DOHH2 (cell line): ENCODE measurements around the gene MADCAM1.

Source experiments
- H3F3A ChIP-seq: fragments of 200-600 bp; sonication (generic), shearing (Covaris generic); 2 replicates; pipeline ENCODE4 v1.6.0; 2016; ENCODE audit warnings: antibody characterized with exemption, mild to moderate bottlenecking; ENCODE audit not compliant: control insufficient read depth, insufficient read depth
- H3K27ac ChIP-seq: fragments of 200-600 bp; sonication (generic); 2 replicates; pipeline ENCODE4 v1.5.1; 2014; ENCODE audit warnings: low read depth, mild to moderate bottlenecking, low read length, moderate library complexity
- H3K27me3 ChIP-seq: fragments of 200-600 bp; sonication (generic); 2 replicates; pipeline ENCODE4 v1.6.1; 2014; ENCODE audit warnings: mild to moderate bottlenecking, low read length, mixed read lengths; ENCODE audit not compliant: control insufficient read depth
- H3K36me3 ChIP-seq: fragments of 200-600 bp; sonication (generic); 2 replicates; pipeline ENCODE4 v1.6.1; 2014; ENCODE audit warnings: mild to moderate bottlenecking, low read length, moderate library complexity, mixed read lengths; ENCODE audit not compliant: control insufficient read depth
- H3K4me1 ChIP-seq: fragments of 200-600 bp; sonication (generic); 2 replicates; pipeline ENCODE4 v1.6.1; 2014; ENCODE audit warnings: mild to moderate bottlenecking, low read length, mixed read lengths; ENCODE audit not compliant: control insufficient read depth
- H3K4me2 ChIP-seq: fragments of 200-600 bp; sonication (generic); 2 replicates; pipeline ENCODE4 v1.6.0; 2014; ENCODE audit warnings: mild to moderate bottlenecking, low read length, moderate library complexity
- H3K4me3 ChIP-seq: fragments of 200-600 bp; sonication (generic); 2 replicates; pipeline ENCODE4 v1.5.1; 2014; ENCODE audit warnings: mild to moderate bottlenecking, low read length, mixed read lengths
- H3K79me2 ChIP-seq: fragments of 200-600 bp; sonication (generic); 2 replicates; pipeline ENCODE4 v1.6.1; 2014; ENCODE audit warnings: mild to moderate bottlenecking, low read length, mixed read lengths; ENCODE audit not compliant: control insufficient read depth
- H3K9me2 ChIP-seq: fragments of 200-600 bp; sonication (generic); replicated peaks from 2 replicates; pipeline ENCODE4 v1.6.1; 2014; ENCODE audit warnings: mild to moderate bottlenecking, low read length, mixed read lengths; ENCODE audit not compliant: control insufficient read depth
- H3K9me3 ChIP-seq: fragments of 200-600 bp; sonication (generic); 2 replicates; pipeline ENCODE4 v1.6.1; 2014; ENCODE audit warnings: antibody characterized with exemption, low read length, mixed read lengths; ENCODE audit not compliant: control insufficient read depth, insufficient read depth
- H4K20me1 ChIP-seq: fragments of 200-600 bp; sonication (generic); 2 replicates; pipeline ENCODE4 v1.6.0; 2014; ENCODE audit warnings: low read depth, mild to moderate bottlenecking, antibody characterized with exemption, low read length, moderate library complexity; ENCODE audit not compliant: control insufficient read depth, insufficient read depth
- CTCF ChIP-seq: fragments of 200-600 bp; sonication (generic); IDR thresholded peaks from one replicate; pipeline ENCODE4 v1.5.1; 2014; ENCODE audit warnings: antibody characterized with exemption, mild to moderate bottlenecking, low read depth, low read length; ENCODE audit not compliant: poor library complexity, severe bottlenecking
- EZH2phosphoT487 ChIP-seq: fragments of 200-600 bp; sonication (generic); IDR thresholded peaks from 2 replicates; pipeline ENCODE4 v1.6.1; 2017; ENCODE audit warnings: borderline replicate concordance, mild to moderate bottlenecking, antibody characterized with exemption, low read length, moderate library complexity, mixed read lengths

The MADCAM1 gene

DNA sequence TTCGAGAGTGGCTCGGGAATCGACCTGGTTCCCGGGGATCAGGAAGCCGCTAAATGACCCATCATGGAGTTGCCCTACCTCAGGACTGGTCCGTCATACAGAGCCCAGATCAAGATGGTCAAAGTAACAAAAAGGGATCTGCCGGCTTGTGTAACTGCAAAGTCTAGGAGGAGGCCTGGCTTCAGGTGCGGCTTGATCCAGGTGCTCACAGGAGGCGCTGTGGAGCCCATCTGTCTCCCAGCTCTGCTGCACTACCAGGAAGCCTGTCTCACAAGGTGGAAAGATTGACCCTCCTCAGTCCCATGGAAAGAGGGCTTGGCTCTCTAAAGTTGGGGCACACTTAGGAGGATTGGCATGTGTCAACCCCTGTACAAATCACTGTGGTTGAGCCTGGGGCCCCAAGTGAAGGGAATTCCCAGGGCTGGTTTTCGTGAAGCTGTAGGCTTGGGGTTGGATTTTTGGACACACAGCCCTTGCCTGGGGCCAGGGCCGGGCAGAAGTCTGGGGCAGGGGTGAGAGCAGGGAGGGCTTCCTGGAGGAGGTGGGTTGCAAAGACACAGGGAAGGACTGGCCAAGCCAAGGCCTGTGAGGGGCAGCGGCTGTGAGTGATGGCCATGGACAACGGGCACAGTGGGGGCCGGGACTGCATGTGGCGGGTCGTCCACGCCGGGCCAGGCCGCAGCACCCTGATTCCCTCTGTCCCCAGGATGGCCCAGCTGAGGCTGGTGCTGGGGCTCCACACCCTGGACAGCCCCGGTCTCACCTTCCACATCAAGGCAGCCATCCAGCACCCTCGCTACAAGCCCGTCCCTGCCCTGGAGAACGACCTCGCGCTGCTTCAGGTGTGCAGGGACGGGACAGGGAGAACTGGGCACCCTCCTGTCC lies 51.8 kb downstream of the MADCAM1 start:
- Histone ChIP-seq H3F3A (no peaks in the 10 kb centered on the region), H3K27me3 (no peaks in the 10 kb centered on the region), H3K4me1 (peaks cover 9% of the 10 kb centered on the region), H3K79me2 (no peaks in the 10 kb centered on the region), H3K36me3 (no peaks in the 10 kb centered on the region), H3K9me3 (no peaks in the 10 kb centered on the region), H3K4me2 (no peak overlapping the region), H3K9me2 (no peaks in the 10 kb centered on the region), H3K4me3 (no peak overlapping the region), H4K20me1 (no peaks in the 10 kb centered on the region), H3K27ac (no peak overlapping the region)
- TF ChIP-seq EZH2phosphoT487: no peak
- TF ChIP-seq CTCF: no peak

GRCh38 chr19:548886-549830 lies 52.9 kb downstream of the MADCAM1 start:
- Histone ChIP-seq H3K4me1 (peaks cover under 1% of the 10 kb centered on the region; the same call in 1 of the 2 replicates), H3K36me3 (no peaks in the 10 kb centered on the region), H3K9me2 (no peaks in the 10 kb centered on the region), H3K4me2 (no peak overlapping the region), H4K20me1 (no peaks in the 10 kb centered on the region), H3K9me3 (no peaks in the 10 kb centered on the region), H3K4me3 (no peak overlapping the region), H3K27ac (no peak overlapping the region), H3K79me2 (no peaks in the 10 kb centered on the region), H3K27me3 (no peaks in the 10 kb centered on the region), H3F3A (no peaks in the 10 kb centered on the region)
- no peak for TF ChIP-seq EZH2phosphoT487
- no peak for TF ChIP-seq CTCF

- Histone ChIP-seq H3K9me3 (no peaks in the 10 kb centered on the region), H3K27me3 (no peaks in the 10 kb centered on the region), H3K9me2 (no peaks in the 10 kb centered on the region), H3K4me3 (no peak overlapping the region), H3K4me1 (no peaks in the 10 kb centered on the region), H3F3A (no peaks in the 10 kb centered on the region), H3K36me3 (no peaks in the 10 kb centered on the region), H3K27ac (no peak overlapping the region), H3K4me2 (no peak overlapping the region), H3K79me2 (no peaks in the 10 kb centered on the region), H4K20me1 (no peaks in the 10 kb centered on the region)
- TF ChIP-seq CTCF (no peak), EZH2phosphoT487 (no peak)
Observed at GRCh38 chr19:554817-555216, 58.5 kb downstream of the MADCAM1 start.
